Suprapubic skin (tissue), 4 donors: Measurements from ENCODE around the gene PHKA1. TPM values are rescaled to one million over a fixed set of nuclear protein-coding genes. Genes with fewer than 3 reads are reported as not detected.
"Not testable (repeated sequence)": the region's sequence is repeated elsewhere in the genome, so short reads cannot be mapped to it uniquely, and the experiment has no call there.

ENCODE experiments used
- DNase-seq, 2 donors: peaks; one replicate each; pipeline ENCODE4 v3.0.0-alpha.2; 2019; ENCODE audit warnings: low spot score in 2 of 2
- H3K27ac ChIP-seq: fragments of 200-600 bp; sonication (generic); one replicate; pipeline ENCODE4 v1.5.1; 2019
- H3K27me3 ChIP-seq: fragments of 200-600 bp; sonication (generic); one replicate; pipeline ENCODE4 v1.5.1; 2019
- H3K36me3 ChIP-seq: fragments of 200-600 bp; sonication (generic); one replicate; pipeline ENCODE4 v1.5.1; 2019
- H3K4me1 ChIP-seq: fragments of 200-600 bp; sonication (generic); one replicate; pipeline ENCODE4 v1.5.1; 2019
- H3K4me3 ChIP-seq: fragments of 200-600 bp; sonication (generic); one replicate; pipeline ENCODE4 v1.5.1; 2019; ENCODE audit warnings: mild to moderate bottlenecking
- H3K9me3 ChIP-seq: fragments of 200-600 bp; sonication (generic); one replicate; pipeline ENCODE4 v1.5.1; 2019
- EP300 ChIP-seq: sonication (generic); formaldehyde crosslinking; IDR thresholded peaks from one replicate; pipeline ENCODE4 v1.6.1; 2017; ENCODE audit warnings: antibody characterized with exemption
- POLR2A ChIP-seq, 2 donors: fragments of 450-650 bp; IDR thresholded peaks; one replicate each; pipeline ENCODE4 v1.6.1; 2017; ENCODE audit warnings: antibody characterized with exemption in 2 of 2, mild to moderate bottlenecking in 2 of 2, moderate library complexity in 2 of 2
- POLR2AphosphoS5 ChIP-seq, 3 donors: sonication (generic); formaldehyde crosslinking; IDR thresholded peaks; one replicate each; pipeline ENCODE4 v1.6.1; 2017; ENCODE audit warnings: antibody characterized with exemption in 3 of 3
- WGBS: methylation state at CpG from one replicate; pipeline ENCODE4 v1.1.5; 2018; 5-methylcytosine and 5-hydroxymethylcytosine counted together
- total RNA-seq, 4 donors: library from RNA; depleted of rRNA; stranded (reverse); fragments of >200 nt; gene quantifications; one replicate each; pipeline ENCODE4 v1.1.0, GENCODE V29; 2016
- TF ChIP-seq, protein P1 (sequence below), 2 donors: fragments of 200-600 bp in 1 of 2; fragments of 450-650 bp in 1 of 2; sonication (generic) in 1 of 2; IDR thresholded peaks; one replicate each; pipeline ENCODE4 v1.5.1; 2016 to 2019; ENCODE audit warnings: antibody characterized with exemption in 2 of 2, mild to moderate bottlenecking in 1 of 2, moderate library complexity in 1 of 2

The PHKA1 gene
- total RNA-seq, 4 donors from 2014 or later, result 2.9 to 4.3 (median 4.0) TPM

GRCh38 chrX:72568406-72569092 lies 145.6 kb downstream of the PHKA1 start:
- DNase-seq, result no peak
- Histone ChIP-seq H3K27ac (no peak overlapping the region), H3K36me3 (peaks cover 35% of the 10 kb centered on the region), H3K9me3 (no peaks in the 10 kb centered on the region), H3K4me1 (peaks cover 5% of the 10 kb centered on the region), H3K4me3 (no peak overlapping the region), H3K27me3 (no peaks in the 10 kb centered on the region)
- 61% methylated on average over 6 of the region's 6 CpGs for WGBS
- TF ChIP-seq POLR2AphosphoS5 (IDR thresholded peaks at IDR 0.05), result no peak
- TF ChIP-seq EP300, result no peak
- TF ChIP-seq, protein P1, sequence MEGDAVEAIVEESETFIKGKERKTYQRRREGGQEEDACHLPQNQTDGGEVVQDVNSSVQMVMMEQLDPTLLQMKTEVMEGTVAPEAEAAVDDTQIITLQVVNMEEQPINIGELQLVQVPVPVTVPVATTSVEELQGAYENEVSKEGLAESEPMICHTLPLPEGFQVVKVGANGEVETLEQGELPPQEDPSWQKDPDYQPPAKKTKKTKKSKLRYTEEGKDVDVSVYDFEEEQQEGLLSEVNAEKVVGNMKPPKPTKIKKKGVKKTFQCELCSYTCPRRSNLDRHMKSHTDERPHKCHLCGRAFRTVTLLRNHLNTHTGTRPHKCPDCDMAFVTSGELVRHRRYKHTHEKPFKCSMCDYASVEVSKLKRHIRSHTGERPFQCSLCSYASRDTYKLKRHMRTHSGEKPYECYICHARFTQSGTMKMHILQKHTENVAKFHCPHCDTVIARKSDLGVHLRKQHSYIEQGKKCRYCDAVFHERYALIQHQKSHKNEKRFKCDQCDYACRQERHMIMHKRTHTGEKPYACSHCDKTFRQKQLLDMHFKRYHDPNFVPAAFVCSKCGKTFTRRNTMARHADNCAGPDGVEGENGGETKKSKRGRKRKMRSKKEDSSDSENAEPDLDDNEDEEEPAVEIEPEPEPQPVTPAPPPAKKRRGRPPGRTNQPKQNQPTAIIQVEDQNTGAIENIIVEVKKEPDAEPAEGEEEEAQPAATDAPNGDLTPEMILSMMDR (IDR thresholded peaks at IDR 0.05), result no peak
- TF ChIP-seq POLR2A (IDR thresholded peaks at IDR 0.05), result no peak

DNA sequence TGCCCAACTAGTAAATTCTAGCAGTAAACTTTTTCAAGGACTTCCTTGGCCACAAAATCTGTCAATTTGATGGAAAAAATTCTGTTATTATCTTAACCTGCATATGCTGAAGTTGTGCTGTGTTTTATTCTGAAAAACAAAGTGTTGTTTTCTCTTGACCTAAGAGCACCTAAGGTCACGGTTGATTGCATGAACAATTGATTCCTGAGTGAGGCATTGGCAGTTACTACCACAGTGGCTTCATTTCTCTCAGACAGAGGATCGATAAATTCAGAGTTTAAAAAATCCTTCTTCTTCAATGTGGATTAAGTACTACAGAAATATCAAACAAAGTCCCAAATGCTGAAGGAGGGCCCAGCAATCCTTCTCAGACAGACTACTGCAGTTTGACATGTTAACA lies 147.7 kb downstream of the PHKA1 start:
- Histone ChIP-seq H3K27ac (no peak overlapping the region), H3K27me3 (no peaks in the 10 kb centered on the region), H3K9me3 (no peaks in the 10 kb centered on the region), H3K4me3 (no peak overlapping the region), H3K4me1 (no peaks in the 10 kb centered on the region), H3K36me3 (peaks cover 35% of the 10 kb centered on the region)
- 86% methylated on average over 2 of the region's 2 CpGs for WGBS
- DNase-seq, result no peak
- TF ChIP-seq EP300 (no peak), POLR2A (IDR thresholded peaks at IDR 0.05) (no peak), POLR2AphosphoS5 (IDR thresholded peaks at IDR 0.05) (no peak)
- TF ChIP-seq, protein P1 (IDR thresholded peaks at IDR 0.05), result no peak

GRCh38 chrX:72559655-72560054 lies 154.5 kb downstream of the PHKA1 start:
- WGBS, result 94% methylated on average over 5 of the region's 28 CpGs
- DNase-seq, result not testable (repeated sequence)

DNA sequence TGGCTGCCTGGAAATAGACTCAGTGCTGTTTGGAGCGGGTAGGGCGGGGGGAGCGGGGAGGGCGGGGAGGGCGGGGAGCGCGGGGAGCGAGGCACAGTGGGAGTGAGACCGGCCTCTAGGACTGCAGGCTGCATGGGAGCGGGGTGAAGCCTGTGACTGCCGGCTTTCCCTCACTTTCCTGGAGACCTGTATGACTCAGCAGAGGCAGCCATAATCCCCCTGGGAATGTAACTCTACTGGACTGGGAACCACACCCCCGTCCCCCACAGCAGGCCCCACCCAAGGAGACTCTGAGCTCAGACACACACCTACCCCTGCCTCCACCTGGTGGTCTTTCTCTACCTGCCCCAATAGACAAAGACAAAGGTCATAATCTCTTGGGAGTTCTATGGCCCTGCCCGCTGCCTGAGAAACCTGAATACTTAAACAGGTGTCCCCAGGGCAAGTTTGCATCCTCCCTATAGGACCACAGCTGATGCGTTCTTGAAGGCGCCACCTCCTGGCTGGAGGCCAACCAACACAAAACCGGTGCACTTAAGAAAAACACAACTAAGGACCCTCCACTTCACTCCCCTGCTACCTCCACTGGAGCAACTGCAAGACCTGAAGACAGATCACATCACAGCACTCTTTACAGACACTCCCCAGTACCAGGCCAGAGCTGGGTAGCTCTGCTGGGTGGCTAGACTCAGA lies 159.5 kb downstream of the PHKA1 start:
- no peak for TF ChIP-seq EP300
- TF ChIP-seq, protein P1 (IDR thresholded peaks at IDR 0.05), result no peak
- TF ChIP-seq POLR2A (IDR thresholded peaks at IDR 0.05), result no peak
- no peak for TF ChIP-seq POLR2AphosphoS5 (IDR thresholded peaks at IDR 0.05)
- H3K27me3 ChIP-seq, result no peaks in the 10 kb centered on the region
- WGBS, result 64% methylated on average over 14 of the region's 16 CpGs
- H3K27ac ChIP-seq, result no peak overlapping the region
- no peaks in the 10 kb centered on the region for H3K36me3 ChIP-seq
- DNase-seq, result no peak
- no peaks in the 10 kb centered on the region for H3K4me1 ChIP-seq
- H3K9me3 ChIP-seq, result no peaks in the 10 kb centered on the region
- H3K4me3 ChIP-seq, result no peak overlapping the region

More at GRCh38 chrX:72559655-72560054, 154.5 kb downstream of the PHKA1 start:
- H3K27me3 ChIP-seq, H3K27ac ChIP-seq, H3K4me3 ChIP-seq, H3K36me3 ChIP-seq, H3K9me3 ChIP-seq, H3K4me1 ChIP-seq: not testable (repeated sequence)

DNA sequence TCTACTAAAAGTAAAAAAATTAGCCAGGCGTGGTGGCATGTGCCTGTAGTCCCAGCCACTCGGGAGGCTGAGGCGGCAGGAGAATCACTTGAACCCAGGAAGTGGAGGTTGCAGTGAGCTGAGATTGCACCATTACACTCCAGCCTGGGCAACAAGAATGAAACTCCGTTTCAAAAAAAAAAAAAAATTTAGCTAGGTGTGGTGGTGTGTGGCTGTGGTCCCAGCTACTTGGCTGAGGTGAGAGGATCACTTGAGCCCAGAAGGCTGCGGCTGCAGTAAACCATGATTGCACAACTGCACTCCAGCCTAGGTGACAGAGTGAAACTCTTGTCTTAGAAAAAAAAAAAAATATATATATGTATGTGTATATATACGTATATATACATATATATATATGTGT lies 161.7 kb downstream of the PHKA1 start:
- WGBS, result 72% methylated on average over 6 of the region's 6 CpGs
- not testable (repeated sequence) for H3K36me3 ChIP-seq, H3K27me3 ChIP-seq, H3K4me3 ChIP-seq, H3K4me1 ChIP-seq, H3K9me3 ChIP-seq, DNase-seq, H3K27ac ChIP-seq

DNA sequence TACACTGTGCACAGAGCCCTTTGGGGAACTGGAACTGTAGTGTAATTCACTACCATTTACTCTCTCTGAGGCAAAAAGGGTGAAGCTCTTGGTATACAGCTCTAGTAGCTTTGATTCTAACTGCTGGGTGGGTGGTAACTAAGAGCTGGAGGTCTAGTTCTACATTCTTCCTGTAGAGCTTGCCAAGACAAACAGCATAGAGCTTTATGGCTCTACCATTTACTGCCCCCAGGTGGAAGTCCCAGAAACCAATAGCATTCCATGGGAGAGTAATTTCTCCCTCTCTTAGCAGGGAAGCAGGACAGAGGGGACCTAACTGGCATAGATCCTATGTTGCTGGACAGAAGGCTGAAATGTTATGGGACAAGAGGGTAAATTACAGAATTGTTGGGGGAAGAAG lies 168.1 kb downstream of the PHKA1 start:
- Histone ChIP-seq H3K27me3 (no peaks in the 10 kb centered on the region), H3K36me3 (no peaks in the 10 kb centered on the region), H3K4me1 (no peaks in the 10 kb centered on the region), H3K27ac (no peak overlapping the region), H3K4me3 (no peak overlapping the region), H3K9me3 (no peaks in the 10 kb centered on the region)
- no peak for DNase-seq
- no peak for TF ChIP-seq EP300
- no peak for TF ChIP-seq POLR2A (IDR thresholded peaks at IDR 0.05)
- TF ChIP-seq, protein P1 (IDR thresholded peaks at IDR 0.05), result no peak
- no peak for TF ChIP-seq POLR2AphosphoS5 (IDR thresholded peaks at IDR 0.05)
